ENCODE results near the gene SFI1.
"Not testable (repeated sequence)": the region's sequence is repeated elsewhere in the genome, so short reads cannot be mapped to it uniquely, and the experiment has no call there.

SFI1 gene

DNA sequence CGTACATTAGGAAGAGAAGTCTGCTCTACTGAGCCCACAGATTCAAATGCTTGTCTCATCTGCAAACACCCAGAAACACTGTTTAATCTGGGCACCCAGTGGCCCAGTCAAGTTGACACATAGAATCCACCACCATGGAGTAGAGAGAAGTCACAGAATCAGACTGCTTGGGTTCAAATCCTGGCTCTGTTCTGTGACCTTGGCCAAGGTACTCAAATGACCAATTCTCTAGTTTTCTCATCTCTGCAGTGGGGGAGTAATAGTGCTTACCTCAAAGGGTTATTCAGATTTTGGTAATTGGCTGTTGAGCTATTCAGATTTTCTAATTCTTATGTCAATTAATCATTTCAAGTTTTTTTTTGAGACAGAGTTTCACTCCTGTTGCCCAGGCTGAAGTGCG, 93.8 kb downstream of the SFI1 start:
- not testable (repeated sequence) for DNase-seq

DNA sequence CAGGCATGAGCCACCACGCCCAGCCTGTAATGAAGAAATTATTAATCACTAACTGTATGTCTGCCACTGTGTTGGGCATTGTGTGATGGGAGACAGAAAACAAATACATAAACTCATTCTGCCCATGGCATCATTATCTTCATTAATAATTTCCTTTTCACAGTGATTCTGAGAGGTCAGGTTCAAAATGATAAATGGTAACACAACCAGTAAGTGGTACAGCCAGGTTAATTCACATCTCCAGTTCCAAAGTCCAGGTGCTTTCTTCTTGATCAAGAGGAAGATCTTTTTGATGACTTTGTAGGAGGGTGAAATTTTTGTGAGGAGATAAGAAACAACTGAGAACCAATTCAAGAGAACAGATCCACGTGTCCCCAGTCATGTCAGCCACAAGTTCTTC, 98.9 kb downstream of the SFI1 start:
- no peak for DNase-seq

DNA sequence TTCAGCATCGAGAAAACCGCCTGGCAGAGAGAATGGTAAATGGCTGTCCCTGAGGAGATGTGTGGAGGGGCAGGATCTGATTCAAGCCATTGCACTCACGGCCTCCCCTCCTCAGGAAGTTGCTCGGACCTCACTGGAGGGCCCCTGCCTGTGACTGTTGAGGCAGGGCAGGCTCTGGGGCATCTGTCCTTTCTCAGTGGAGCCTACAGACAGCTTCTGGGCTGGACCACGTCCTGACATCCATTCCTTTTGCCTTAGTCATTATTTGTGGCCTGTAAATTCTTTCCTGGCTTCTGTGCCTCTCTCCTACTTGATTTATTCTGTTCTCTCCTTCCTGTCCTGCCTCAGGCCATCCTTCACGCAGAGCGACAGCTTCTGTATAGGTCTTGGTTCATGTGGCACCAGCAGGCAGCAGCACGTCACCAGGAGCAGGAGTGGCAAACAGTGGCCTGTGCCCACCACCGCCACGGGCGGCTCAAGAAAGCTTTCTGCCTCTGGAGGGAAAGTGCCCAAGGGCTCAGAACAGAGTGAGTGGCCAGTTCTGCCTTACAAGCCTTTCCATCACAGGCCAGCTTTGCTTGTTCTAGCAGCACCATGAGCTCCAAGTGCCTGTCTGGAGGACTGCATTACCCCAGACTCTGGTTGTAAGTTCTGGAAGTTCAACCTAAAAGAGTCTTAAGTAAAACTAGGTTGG, 106.1 kb downstream of the SFI1 start:
- no peak for DNase-seq

DNA sequence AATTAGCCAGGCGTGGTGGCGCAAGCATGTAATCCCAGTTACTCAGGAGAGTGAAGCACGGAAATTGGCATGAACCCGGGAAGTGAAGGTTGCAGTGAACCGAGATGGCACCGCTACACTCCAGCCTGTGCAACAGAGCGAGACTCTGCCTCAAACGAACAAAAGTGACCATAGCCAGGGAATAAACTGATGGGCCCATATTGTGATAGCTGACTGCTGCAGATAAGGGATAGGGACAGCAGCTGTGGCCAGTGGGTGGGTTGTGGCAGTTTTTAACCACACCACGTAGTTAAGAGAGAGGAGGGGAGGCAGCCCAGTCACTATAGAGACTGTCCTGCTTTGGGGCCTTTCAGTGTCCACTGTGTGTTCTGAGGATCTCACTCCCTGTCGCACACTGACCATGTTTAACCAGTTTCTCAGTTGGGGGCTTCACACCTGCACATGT, 106.8 kb downstream of the SFI1 start:
- no peak for DNase-seq

DNA sequence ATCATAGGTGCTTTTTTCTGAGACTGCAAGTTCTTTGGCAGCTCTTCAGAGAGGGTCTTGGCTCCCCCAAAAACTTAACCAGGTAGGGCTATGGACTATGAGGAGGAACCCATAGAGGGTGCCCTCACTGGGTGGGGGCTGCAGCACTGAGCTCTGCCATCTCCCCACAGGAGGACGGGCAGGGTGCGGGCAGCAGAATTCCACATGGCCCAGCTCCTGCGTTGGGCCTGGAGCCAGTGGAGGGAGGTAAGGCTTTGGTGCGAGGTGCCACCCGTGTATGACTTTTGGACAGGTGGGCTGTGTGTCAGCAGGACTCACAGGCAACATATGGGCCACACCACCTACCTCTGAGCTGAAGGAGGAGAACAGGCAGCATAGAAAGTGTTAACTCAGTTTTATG, 107.2 kb downstream of the SFI1 start:
- no peak for DNase-seq

DNA sequence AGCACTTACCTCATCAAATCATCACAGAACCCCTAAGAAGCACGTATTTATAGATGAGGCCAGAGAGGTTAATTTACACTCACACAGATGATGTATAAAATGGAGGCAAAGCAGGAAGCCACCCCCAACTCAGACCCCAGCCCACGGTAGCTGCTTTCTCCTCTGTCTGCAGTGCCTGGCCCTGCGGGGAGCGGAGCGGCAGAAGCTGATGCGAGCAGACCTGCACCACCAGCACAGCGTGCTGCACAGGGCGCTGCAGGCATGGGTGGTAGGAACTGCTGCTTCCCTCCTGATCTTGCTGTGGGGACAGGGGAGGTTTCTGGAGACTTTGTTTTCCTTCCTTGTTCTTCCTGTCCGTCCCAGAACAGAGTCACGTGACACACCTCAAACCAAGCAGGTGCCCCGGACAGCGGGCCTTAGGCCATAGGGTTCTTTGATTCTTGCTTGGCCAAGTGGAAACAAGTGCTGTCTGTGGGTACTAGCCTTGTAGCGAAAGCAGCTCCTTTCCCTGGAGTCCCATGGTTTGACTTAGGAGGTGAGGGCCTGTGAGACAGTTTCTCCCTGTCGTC, 107.9 kb downstream of the SFI1 start:
- DNase-seq: no peak

DNA sequence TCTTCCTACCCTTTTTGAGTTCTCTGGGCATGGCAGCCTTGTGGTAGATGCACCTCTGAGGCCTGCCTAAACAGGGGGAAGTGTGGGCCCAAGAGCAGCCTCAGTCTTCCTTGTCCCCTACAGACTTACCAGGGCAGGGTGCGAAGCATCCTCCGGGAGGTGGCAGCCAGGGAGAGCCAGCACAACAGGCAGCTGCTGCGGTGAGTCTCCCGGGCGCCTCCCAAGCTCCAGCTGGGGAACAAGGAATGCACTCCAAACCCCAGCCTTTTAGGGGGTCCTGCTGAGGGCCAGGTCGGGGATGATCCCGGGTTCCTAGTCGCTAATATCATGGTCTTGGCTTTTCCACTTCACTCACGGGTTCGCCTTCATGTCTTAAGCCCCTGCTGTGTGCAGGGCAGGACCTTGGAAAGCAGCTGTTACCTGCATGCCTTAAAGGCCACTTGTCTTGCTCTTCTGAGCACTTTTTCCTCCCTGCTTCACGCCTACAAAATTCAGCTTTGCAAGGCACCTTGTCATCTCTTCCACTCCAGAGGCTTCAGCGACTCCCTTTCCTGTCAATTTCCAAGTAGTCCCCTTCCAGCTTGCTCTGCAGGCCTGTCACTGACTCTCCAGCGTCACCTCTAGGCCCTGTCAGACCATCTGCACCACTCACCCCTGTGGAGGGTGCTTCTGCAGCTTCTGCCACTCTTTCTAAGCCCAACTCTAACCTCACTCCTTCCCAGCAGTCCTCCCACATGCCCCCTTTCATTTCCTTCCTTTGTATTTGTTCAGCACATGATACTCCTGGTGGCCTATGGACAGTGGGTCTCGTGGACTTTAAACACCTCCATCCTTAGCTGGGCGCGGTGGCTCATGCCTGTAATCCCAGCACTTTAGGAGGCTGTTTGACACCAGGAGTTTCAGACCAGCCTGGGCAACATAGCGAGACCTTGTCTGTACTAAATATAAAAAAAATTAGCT, 108.7 kb downstream of the SFI1 start:
- DNase-seq: no peak

DNA sequence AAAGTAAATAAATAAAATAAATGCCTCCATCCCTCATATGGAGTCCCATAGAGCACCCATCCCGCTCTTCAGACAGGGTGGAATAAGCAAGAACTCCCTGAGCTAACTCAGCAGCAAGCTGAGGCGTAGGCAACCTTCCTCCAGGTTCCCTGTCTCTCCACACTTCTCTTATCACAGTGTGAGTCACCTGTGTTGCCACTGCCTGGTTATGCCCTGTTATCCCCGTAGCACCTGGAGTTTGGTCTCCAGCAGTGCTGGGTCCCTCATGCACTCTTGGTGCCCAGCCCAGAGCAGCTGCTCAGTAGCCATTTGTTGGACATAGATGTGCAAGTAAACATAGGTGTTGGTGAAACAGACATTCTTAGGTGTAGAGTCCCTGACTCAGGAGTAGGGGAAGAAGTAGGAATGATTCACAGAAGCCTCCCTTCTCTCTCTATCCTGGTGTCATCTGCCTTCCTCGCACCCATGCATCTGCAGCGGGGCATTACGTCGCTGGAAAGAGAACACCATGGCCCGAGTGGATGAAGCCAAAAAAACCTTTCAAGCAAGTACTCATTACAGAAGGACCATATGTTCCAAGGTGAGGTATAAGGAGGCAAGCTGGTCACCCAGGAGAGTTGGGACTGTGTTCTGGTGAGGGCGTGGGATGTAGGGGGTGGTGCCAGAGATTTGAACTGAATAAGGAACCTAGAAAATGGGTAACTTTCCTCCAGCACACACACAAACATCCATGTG, 109.7 kb downstream of the SFI1 start:
- DNase-seq: peak in 1 of 2 experiments; percentile 17

DNA sequence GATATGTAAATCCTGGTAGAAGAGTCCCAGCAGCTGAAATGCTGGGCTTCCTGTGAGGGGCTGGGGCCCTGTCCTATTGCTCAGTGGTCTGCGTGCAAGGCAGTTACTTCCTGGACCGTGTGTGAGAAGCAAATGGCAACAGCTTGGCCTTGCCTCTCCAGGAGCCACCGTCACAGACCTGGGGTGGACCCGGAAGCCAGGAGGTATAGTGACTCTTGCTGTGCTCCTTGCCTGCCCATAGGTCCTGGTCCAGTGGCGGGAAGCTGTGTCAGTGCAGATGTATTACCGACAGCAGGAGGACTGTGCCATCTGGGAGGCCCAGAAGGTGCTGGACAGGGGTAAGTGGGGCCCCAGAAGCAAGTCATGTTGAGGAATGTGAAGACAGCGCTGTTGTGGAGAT, 111.4 kb downstream of the SFI1 start:
- no peak for DNase-seq

DNA sequence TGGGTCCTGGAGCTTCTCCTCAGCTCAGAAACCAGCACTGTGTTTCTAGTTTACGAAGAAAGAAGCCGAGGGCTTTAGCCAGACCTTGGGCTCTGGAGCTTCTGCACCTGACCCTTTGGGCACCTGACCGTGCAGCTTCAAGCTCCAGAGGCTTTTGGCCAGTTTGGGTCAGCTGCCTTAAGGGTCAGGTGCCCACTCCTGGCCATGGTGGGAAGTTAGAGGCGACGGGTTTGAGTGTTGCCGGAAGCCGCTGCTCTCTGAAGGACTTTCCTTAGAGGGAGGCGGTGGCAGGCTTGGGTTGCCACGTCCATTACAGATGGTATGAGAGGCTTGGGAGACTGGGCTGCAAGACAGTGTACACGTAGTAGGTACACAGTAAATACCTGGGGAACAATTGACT, 113.4 kb downstream of the SFI1 start:
- DNase-seq: no peak

DNA sequence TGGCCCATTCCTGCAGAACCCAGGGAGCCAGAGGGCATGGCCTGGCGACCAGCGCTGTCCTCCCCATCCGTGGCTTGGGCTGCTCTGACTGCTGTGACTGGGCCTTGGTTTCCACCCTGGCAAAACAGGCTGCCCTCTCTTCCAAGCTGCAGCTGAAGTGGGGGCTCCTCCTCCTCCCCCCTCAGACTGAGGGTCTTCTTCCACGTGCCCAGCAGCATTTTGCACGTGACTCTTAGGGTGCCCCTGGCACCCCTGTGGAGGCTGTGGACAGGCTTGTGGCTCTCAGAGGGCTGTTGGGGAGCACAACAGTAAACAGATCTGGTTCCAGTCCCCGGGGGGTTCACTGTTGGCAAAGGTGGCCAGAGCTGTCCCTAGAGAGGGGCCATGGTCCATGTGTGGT, 114.3 kb downstream of the SFI1 start:
- DNase-seq: no peak

DNA sequence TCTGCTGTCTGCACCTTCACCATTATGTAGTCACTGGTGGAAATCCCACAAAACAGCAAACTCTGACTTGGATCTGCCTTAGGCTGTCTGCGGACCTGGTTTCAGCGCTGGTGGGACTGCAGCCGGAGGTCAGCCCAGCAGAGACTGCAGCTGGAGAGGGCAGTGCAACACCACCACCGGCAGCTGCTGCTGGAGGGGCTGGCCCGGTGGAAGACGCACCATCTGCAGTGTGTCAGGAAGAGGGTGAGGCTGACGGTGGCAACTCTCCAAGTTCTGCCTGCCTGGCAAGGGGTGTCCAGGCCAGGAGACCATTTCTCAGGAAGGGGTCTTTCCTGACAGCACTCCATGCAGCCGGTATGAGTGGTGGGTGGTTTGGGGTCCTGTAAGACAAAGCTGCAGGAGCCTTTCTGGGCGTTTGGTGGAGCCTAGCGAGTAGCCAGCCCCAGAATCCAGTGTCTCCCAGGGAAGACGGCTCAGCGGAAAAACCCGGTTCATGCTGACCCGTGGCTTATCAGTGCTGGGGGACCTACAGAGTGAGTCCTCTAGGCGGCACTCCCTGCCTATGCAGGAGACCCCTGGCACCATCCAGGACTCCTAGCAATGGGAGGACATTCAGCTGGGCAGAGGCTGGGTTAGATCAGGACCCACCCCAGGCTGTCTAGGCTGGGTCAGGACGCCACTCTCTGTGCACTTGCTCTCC, 114.9 kb downstream of the SFI1 start:
- no peak for DNase-seq

DNA sequence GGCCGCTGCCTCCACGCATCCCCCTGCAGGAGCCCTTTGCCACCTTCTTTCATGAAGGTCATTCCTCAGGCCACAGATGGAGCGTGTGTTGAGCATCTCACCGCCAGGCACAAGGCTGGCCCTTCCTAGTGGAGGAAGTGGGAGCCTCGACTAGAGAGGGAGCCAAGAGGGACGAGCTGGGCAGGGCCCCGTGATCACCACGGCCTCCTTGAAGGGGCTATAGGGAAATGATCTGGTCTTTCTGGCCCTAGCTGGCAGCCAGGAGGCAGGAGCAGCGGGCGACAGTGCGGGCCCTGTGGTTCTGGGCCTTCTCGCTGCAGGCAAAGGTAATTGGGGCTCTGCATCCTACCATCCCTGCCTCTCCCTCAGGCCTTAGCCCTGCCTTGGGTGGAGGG, 116.6 kb downstream of the SFI1 start:
- no peak for DNase-seq

DNA sequence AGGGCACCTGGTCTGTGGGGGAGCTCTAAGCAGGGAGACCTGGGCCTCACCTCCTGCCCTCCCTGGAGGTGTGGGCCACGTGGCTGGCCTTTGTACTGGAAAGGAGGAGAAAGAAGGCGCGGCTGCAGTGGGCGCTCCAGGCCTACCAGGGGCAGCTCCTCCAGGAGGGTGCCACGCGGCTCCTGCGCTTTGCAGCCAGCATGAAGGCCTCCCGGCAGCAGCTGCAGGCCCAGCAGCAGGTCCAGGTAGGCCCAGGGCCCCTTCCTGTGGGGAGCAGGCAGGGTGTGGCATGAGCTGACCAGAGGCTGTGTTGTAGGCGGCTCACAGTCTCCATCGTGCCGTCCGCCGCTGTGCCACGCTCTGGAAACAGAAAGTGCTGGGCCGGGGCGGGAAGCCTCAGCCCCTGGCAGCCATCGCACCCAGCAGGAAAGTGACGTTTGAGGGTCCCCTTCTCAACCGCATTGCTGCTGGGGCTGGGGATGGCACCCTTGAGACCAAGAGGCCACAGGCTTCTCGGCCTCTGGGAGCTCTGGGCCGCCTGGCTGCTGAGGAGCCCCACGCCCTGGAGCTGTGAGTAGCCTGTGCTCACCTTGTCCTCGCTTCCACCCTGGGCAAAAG, 117.1 kb downstream of the SFI1 start:
- no peak for DNase-seq

DNA sequence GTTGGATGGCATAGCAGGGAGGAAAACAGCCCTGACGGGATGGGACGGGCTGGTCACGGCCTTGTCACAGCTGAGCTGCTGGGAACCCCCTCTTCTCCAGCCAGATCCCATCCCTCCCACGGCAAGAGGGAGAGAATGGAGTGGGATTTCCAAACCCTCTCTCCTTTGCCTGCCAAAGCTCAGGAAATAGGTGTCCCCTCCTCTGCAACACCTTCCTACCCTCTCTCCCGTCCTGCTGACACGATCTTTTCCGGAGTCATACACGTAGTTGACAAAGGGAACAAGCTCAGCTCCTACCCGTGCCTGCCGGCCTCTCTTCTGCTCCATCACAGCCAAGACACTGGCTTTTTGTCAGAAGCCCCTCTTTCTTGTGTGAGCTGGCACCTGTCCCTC, 117.6 kb downstream of the SFI1 start:
- no peak for DNase-seq

DNA sequence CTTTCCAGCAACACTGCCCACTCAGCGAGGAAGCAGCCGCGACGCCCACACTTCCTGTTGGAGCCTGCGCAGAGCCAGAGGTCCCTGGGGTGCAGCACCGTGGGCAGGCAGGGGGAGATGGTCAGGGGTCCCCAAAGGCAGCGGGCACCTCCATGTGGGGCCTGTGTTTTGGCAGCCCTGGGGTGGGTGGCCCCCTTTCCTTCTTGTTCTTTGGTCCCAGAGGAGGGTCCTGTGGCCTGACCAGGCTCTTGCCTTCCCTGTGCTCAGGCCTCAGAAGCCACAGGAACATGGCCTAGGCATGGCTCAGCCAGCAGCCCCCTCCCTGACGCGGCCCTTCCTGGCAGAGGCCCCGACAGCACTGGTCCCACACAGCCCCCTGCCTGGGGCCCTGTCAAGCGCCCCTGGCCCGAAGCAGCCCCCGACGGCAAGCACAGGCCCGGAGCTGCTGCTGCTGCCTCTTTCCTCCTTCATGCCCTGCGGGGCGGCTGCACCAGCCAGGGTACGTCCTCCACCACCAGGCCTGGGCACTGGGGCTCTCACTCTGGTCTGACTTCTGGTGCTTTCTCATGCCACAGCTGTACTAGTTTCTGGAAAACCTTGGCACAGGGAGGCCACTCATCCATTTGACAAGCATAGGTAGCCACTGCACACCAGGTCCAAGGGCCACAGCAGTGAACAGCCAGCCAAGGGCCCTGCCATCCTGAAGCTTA, 118.6 kb downstream of the SFI1 start:
- no peak for DNase-seq

DNA sequence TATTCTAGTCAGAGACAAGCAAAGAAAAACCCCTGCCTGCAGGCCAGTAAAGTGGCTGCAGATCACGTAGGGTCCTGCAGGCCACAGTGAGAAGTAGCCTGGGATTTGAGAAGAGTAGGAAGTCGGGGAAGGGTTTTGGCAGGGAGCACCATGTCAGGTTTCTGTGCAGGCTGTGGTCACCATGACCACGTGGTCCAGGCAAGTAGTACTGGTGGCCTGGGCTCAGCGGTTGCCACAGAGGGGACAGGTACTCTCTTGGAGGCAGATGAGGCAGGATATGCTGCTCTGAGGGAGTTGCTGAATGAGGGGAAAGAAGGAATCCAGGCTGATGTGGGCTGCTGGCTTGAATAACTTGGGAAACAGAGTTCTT, 119.1 kb downstream of the SFI1 start:
- no peak for DNase-seq

DNA sequence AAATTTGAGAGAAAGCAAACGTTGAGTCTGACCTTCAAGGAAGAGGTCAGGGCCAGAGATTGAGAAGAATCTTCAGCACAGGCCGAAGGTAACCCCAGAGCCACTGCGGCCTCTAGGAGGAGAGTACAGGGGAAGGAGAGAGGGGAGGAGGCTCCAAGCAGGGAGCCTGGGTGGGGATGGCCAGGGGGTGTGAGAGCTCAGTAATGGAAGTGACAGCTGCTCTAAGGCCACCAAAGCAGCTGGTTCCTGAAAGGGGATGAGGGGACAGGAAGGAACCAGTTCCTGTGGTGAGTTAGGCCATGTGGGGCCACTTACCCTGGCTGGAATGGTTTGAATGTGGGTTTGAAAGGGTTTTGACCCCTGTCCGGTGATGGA, 119.6 kb downstream of the SFI1 start:
- DNase-seq: no peak

DNA sequence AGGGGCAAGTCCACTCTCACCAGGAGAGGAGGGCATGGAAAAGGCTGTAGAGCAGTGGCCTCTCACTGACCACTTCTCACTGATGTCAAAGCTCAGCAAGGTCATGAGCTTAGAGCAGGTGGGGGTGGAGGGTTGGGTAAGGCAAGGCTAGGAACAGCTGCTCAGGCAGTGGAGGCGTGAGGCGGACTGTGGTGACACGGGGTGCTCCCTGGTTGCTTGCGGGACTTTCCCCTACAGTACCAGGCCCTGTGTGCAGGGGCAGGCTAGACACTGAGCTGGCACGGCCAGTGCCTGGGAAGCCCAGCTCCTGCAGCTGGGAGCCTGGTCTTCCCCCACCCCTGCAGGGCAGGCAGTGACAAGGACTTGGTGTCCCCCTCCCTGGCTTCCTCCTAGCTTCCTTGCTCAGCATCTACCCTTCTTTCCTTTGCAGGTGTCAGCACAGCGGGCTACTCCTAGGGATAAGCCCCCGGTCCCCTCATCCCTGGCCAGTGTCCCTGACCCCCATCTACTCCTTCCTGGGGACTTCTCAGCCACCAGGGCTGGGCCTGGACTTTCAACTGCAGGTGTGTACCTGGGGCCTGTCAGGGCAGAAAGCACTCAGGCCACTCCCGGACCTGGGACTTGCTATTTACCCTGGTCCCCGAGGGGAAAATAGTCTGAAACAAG, 120.1 kb downstream of the SFI1 start:
- no peak for DNase-seq

DNA sequence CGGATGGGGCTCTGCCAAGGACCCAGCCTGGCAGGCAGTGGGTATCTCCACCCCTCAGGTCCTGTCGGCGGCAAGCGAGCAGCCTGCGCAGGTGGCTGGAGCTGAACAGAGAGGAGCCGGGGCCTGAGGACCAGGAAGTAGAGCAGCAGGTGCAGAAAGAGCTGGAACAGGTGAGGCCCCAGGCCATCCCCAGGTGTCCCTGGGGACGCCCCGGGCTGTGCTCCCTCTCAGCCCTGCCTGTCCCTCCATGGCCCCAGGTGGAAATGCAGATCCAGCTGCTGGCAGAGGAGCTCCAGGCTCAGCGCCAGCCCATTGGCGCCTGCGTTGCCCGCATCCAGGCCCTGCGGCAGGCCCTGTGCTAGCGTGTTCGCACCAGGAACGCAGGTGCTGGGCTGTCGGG, 121.7 kb downstream of the SFI1 start:
- no peak for DNase-seq
